Measurements from ENCODE around the gene ERMARD.

DNA sequence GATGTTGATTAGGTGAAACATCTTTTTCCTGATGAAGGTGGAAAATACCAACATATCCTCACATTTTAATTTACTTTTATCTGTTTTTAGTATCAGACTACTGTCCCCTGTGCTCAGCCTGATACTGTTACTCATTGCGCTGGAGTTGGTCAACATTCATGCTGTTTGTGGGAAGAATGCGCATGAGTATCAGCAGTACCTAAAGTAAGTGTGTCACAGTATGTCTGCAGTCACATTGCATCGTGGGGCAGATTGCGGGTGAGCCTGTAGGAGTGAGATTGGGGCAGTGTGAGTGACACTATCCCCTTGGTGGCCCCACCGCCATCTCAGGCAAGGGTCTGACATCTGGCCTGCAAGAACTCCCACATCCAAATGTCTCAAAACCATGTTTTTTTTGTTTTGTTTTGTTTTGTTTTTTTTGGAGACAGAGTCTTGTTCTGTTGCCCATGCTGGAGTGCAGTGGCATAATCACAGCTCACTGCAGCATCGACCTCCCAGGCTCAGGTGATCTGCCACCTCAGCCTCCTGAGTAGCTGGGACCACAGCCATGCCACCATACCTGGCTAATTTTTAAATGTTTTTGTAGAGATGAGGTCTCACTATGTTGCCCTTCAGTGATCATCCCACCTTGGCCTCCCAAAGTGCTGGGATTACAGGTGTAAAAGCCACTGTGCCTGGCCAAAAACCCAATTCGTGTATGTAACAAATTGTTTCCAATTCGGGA lies 27.8 kb downstream of the ERMARD start:
- TF ChIP-seq, protein P1, sequence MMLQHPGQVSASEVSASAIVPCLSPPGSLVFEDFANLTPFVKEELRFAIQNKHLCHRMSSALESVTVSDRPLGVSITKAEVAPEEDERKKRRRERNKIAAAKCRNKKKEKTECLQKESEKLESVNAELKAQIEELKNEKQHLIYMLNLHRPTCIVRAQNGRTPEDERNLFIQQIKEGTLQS (CRISPR knock-in tag; conservative IDR thresholded peaks at IDR 0.05) = no peak
- TF ChIP-seq, protein P2, sequence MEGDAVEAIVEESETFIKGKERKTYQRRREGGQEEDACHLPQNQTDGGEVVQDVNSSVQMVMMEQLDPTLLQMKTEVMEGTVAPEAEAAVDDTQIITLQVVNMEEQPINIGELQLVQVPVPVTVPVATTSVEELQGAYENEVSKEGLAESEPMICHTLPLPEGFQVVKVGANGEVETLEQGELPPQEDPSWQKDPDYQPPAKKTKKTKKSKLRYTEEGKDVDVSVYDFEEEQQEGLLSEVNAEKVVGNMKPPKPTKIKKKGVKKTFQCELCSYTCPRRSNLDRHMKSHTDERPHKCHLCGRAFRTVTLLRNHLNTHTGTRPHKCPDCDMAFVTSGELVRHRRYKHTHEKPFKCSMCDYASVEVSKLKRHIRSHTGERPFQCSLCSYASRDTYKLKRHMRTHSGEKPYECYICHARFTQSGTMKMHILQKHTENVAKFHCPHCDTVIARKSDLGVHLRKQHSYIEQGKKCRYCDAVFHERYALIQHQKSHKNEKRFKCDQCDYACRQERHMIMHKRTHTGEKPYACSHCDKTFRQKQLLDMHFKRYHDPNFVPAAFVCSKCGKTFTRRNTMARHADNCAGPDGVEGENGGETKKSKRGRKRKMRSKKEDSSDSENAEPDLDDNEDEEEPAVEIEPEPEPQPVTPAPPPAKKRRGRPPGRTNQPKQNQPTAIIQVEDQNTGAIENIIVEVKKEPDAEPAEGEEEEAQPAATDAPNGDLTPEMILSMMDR (IDR thresholded peaks at IDR 0.05) = no peak

Data from WTC11 (cell line).